Upper lobe of left lung (tissue), 4 donors: ENCODE measurements around the gene C10orf71.

Source experiments
- POLR2A ChIP-seq, 4 donors: fragments of 450-650 bp; IDR thresholded peaks; one replicate each; pipeline ENCODE4 v1.5.1; 2016 to 2017; ENCODE audit warnings: antibody characterized with exemption in 4 of 4, mild to moderate bottlenecking in 2 of 4
- POLR2AphosphoS5 ChIP-seq, 2 donors: sonication (generic); formaldehyde crosslinking; IDR thresholded peaks; one replicate each; pipeline ENCODE4 v1.5.1; 2017; ENCODE audit warnings: antibody characterized with exemption in 2 of 2
- TF ChIP-seq, protein P1 (sequence below), 6 experiments: fragments of 450-650 bp in 4 of 6; fragments of 200-600 bp in 2 of 6; sonication (generic) in 2 of 6; IDR thresholded peaks; one replicate each; pipeline ENCODE4 v1.5.1; 2016 to 2019; ENCODE audit warnings: antibody characterized with exemption in 6 of 6

DNA sequence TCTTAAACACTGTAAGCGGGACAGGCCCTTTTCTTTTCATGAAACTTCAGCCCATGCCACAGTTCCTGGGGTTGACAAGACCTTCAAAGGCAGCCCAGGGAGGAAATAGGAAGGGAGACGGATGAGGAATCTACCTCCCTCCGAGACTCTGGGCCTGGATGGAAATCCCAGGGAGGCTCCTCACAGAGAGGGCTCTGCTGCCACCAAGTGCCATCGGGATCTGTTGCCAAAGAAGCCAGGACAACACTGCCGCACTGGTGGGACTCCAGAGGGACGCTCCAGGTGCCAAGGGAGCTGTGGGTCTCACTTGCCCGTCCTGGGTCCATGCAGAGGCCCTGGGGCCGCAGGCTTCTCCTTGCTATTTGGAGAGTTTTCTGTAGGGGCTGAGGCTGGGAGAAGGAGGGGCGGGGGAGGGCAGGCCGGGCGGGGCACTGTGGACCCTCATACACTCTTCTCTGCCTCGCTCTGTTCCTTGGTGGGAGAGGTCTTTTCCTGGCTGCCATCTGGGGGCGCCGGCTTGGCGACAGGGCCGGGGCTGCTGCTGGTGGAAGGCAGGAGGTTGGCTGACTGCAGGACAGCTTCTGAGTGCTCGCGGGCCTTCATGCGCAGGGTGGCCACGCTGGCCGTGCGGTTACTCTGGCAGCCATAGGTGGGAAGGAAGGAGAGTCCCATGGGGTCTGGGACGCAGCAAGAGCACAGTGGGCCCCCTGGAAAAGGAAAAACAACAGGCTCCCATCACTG is 66.9 kb downstream of the C10orf71 start:
- no peak for TF ChIP-seq POLR2A (IDR thresholded peaks at IDR 0.05)
- TF ChIP-seq, protein P1, sequence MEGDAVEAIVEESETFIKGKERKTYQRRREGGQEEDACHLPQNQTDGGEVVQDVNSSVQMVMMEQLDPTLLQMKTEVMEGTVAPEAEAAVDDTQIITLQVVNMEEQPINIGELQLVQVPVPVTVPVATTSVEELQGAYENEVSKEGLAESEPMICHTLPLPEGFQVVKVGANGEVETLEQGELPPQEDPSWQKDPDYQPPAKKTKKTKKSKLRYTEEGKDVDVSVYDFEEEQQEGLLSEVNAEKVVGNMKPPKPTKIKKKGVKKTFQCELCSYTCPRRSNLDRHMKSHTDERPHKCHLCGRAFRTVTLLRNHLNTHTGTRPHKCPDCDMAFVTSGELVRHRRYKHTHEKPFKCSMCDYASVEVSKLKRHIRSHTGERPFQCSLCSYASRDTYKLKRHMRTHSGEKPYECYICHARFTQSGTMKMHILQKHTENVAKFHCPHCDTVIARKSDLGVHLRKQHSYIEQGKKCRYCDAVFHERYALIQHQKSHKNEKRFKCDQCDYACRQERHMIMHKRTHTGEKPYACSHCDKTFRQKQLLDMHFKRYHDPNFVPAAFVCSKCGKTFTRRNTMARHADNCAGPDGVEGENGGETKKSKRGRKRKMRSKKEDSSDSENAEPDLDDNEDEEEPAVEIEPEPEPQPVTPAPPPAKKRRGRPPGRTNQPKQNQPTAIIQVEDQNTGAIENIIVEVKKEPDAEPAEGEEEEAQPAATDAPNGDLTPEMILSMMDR (IDR thresholded peaks at IDR 0.05), result no peak
- TF ChIP-seq POLR2AphosphoS5 (IDR thresholded peaks at IDR 0.05), result no peak
